Kidney tubule cell (primary cell): ENCODE measurements around the gene ZNF335.

Experiments
- DNase-seq: peaks from one replicate; pipeline ENCODE4 v3.0.0-alpha.2; 2018; ENCODE audit warnings: low spot score

The ZNF335 gene

GRCh38 chr20:45949542-45950329 is 22.3 kb downstream of the ZNF335 start:
- no peak for DNase-seq

- DNase-seq, result no peak
Observed at GRCh38 chr20:45948742-45949541, 23.1 kb downstream of the ZNF335 start.

DNA sequence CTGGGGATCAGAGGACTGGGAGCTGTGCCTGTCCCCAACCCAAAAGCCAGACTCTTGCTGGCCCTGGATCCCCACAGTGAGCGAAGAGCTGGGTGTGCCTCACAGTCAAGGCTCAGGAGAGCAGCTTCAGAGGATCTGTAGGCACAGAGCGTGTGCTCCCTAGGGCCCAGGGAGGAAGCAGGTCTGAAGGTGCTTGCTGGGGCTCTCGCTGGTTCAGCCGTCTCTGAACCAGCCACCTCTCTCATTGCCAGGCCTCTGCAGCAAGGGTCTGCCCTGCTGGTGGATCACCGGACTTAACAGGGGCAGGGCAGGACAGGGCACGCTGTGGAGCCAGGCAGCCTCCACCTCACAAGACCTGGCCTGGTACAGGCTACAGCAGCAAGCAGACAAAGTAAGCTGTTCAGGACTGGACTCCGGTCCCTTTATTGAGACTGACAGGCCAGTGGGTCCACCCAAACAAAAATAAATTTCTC is 23.7 kb downstream of the ZNF335 start:
- DNase-seq, result no peak

DNA sequence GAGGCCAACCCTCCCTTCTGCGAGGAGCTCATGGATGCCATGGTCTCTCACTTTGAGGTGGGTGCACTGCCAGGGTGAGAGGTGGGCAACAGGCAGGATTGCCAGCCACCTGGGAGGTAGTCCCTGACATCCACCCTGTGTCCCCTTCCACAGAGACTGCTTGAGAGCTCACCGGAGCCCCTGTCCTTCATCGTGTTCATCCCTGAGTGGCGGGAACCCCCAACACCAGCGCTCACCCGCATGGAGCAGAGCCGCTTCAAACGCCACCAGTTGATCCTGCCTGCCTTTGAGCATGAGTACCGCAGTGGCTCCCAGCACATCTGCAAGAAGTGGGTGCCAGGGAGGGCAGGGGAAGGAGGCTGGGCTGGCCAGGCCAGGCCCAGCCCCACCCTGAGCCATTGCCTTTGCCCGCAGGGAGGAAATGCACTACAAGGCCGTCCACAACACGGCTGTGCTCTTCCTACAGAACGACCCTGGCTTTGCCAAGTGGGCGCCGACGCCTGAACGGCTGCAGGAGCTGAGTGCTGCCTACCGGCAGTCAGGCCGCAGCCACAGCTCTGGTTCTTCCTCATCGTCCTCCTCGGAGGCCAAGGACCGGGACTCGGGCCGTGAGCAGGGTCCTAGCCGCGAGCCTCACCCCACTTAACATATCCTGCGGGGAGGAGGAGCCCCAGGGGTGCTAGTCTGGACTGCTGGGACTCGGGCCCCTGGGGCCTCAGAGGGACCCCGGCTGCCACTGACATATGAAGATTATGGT is 24.7 kb downstream of the ZNF335 start:
- no peak for DNase-seq

- peak; percentile 67 for DNase-seq
Observed at GRCh38 chr20:45946149-45946970, 25.6 kb downstream of the ZNF335 start.

DNA sequence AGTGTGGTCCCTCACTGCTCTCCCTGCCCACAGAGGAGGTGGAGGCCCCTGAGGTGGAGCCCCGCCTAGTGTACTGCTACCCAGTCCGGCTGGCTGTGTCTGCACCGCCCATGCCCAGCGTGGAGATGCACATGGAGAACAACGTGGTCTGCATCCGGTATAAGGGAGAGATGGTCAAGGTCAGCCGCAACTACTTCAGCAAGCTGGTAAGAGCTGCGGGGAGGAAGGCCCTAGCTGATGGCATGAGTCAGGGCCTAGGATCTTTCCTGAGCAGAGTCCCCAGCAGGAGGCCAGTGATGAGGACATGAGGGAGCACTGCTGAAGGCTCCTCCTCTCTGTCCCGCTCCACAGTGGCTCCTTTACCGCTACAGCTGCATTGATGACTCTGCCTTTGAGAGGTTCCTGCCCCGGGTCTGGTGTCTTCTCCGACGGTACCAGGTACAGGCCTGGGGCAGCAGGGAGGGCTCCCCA is 26.3 kb downstream of the ZNF335 start:
- peak; percentile 22 for DNase-seq

DNA sequence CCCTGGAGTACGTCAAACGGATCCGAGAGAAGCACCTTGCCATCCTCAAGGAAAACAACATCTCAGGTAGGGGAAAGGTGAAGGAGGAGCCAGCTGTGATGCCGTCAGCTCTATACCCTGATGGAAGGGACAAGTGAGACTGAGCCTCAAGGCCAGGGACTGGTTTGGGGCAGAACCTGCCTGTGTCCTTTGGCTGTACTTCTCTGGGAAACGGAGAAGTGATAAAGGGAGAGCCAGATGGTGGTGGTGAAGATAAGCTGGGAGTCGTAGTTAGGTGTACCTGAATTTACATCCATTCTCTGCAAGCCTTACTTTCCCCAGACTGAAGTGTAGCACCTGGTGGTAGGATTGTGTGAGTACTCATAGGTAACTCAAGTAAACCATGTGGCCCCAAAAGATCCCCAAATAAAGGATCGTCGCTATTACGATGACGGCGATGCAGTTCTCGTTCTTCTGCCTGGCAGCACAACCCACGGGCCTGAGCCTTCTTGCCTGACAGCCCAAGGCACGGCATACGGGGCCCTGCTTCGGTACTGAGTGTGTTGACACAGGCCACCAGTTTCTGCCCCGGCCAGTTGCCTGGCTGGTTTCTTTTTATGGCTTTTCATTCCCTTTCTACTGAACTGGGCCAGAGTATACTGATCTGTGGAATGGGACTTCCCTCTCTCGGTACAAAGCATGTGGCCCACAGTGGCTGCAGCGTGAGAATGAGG is 26.9 kb downstream of the ZNF335 start:
- no peak for DNase-seq

DNA sequence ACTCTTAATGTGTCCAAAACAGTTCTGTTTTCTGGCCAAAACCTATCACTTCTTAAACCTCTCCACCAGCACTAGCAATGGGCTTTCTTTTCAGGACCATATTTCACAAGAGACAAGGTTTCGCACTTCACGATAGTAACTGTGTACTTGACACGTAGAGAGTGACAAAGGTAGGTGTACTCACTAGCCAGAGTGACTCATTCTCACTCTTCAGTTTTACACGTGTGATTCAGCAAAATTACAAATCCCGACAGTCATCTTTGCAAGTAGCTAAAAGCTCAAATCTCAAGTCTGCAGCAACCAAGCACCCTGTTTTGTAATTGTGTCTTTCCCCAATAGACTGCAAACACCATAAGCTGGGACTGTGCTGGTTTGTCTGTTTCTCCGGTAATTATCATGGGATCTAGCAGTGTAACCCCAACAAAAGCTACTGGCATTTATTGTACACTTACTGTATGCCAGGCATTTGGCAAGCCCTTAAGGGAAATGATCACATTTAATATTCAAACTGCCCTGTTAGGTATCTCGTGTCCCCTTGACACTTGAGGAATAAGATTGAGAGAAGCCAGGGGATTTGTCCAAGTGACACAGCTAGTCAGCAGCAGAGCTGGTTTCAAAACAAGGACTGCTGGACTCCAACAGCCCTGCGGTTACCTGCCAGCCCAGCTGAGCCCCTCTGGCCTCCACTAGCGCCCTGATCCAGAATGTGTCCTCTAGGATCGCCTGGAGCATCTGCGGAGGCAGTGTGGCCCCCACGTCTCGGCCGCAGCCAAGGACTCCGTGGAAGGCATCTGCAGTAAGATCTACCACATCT is 27.6 kb downstream of the ZNF335 start:
- peak; percentile 60 for DNase-seq

GRCh38 chr20:45943613-45944012 is 28.4 kb downstream of the ZNF335 start:
- DNase-seq, result no peak

DNA sequence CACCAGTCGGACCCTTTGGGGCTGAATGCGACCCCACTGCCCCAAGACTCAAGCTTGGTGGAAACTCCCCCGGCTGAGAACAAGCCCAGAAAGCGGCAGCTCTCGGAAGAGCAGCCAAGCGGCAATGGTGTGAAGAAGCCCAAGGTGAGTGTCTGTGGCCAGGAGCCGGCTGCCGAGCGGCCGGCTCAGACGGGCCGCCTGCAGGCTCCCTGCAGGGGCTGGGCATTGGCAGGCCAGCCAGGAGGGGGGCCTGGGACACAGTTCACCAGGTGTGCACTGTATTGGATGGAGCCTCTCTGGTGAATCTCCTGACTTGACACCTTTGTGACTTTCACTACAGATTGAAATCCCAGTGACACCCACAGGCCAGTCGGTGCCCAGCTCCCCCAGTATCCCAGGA is 31.5 kb downstream of the ZNF335 start:
- DNase-seq, result no peak

DNA sequence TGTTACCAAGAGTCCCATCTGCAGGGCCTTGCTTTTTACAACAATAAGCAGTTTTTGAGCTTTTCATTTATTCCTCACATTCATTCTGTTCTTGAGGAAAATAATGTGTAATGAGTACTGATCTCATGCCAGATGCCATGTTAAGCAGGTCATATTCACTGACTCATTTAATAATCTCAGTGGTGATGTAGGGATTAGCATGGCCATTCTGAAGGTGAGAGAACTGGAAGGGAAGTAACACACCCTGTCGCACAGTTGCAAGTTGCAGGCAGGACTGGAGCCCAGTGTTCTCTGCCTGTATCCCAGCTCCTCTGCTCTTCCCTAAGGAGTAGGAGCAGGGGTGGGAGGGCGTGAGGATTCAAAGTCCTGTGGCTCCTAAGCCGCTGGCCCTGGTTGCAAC is 31.9 kb downstream of the ZNF335 start:
- no peak for DNase-seq

GRCh38 chr20:45938727-45939438 is 33.1 kb downstream of the ZNF335 start:
- no peak for DNase-seq

DNA sequence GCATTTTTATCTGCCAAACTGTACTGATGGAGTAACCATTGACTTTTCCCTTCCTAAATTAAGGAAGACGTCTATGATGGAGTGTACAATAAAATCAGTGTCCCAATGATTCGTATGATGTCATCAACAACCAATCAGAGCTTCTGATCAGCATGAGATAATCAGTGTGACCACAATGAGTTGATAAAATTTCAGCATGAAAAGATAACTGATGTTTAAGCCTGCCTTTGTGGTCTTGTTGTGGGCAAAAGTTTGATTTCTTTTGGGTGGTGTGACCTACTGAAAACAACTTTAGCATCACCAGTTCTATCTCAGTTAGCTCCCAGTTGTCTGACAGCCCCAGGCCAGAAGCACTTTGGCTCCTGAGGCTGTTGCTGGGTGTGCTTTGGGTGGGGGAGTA is 34.2 kb downstream of the ZNF335 start:
- no peak for DNase-seq

DNA sequence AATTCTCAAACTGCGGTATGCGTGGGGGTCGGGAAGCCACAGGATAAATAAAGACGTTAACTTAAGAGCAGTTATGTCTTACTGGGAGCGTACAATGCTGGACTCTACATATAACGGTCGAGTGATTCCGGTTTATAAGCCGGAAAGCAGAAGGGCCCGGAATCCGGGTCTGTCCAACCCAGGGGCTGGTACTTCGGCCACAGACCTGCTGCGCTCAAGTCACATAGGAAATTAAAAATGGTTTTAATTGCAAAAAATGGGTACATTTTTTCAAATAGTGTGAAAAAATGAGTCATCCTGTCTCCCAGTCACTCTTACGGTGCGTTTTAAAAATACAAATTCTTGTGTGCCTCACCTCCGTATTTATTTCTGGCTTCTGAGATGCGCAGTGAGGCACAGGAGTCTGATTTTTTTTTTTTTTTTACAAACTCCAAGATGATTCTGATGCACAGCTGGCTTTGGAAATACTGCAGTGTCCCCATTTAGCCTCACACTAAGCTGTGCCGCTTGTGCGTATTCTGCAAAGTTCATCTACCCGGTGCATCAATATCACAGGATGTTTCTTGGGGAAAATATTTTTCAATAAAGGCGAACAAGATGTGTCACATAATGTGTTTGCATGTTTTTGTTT is 36.5 kb downstream of the ZNF335 start:
- DNase-seq, result no peak

DNA sequence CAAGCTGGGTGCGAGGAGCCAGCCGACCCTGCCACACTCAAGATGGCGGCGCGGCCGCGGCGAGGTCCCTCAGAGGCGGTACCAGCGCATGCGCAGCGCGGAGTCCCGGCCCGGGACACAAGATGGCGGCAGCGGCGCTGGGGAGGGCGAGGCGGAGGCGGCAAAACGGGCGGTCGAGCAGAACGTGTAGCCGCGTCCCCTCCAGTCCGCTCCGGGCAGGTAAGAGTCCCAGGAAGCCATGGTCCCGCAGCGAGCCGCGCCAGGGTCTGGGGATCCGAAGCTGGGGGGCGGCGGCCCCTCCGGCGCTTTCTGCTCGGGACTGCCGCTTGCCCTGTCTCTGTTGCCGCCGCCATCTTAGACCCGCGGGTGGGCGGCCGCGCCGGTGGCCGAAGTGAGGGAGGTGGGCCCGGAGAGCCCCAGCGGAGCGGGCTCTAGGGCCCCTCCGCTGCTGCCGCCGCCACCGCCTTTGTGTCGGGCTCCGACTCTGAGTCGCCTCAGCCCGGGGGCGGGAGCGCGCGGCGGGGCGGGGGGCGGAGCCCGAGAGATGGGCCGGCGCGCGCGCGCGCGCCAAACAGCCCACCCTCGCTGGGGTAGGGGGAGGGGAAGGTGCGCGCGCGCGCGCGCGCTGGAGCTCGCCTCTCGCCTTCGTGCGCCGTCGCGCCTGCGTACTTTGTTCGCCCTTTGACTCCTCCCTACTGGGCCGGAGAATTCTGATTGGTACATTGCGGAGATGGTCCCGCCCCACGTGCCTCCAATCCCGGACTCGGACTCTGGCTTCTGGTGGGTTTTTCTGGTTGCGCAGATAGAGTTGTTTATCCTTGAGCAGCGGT is 37.2 kb downstream of the ZNF335 start, which contains the start of gene PCIF1:
Gene PCIF1, plus strand, starts transcription at position 98 of the 830 bp plus-strand sequence. CDS start 4,317 bp downstream, outside the sequence.
- DNase-seq, result peak; percentile 96

GRCh38 chr20:45934046-45934585 is 37.9 kb downstream of the ZNF335 start:
- peak; percentile 42 for DNase-seq

DNA sequence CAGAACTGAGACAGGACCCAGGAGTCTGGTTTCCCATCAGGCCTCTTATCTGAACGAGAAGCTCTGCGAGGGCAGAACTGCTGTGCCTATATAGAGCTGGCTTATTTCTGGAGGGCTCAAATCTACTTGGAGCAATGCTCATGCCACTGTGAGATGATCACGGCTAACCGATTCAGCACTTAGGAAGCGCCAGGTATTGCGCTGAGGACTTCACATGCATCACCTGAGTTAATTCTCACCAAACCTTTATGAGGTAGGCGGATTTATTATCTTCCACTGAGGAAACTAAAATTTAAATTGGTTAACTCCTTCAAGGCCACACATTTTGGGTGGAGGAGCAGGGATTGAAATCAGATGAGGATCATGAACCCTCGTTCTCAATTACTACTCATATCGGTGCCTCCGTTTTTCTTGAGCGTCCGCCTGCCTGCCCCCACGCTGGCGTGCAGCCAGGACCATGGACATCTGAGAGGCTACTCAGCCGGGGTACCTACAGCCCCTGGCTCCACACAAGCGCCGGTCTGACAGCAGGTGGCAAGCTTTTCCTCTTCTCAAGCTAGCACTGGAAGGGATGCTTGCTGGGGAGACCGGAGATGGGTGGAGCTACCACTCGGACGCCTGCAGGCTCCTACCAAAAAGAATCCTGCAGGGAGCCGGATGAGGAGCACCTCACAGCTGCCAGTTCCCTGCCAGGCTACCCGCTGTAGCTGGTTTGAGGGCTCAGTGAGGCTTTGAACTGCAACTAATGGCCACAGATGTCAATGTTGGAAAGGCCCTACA is 38.5 kb downstream of the ZNF335 start:
- peak; percentile 87 for DNase-seq
